ENCODE measurements around the gene WDR62.
"Not testable (repeated sequence)": the region's sequence is repeated elsewhere in the genome, so short reads cannot be mapped to it uniquely, and the experiment has no call there.

The WDR62 gene

DNA sequence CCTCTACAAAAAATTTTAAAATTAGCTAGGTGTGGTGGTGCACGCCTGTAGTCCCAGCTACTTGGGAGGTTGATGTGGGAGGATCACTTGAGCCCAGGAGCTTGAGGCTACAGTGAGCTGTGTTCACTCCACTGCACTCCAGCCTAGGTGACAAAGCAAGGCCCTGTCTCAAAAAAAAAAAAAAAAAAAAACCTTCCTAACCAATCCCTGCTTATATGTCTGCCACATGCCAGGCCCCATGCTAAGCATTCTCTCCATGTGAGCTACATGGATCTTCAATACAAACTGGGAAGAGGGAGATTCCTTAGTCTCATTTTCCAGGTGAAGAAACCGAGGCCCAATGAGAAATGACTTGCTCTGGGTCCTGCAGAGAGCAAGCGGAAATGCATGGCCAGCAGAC is 54.0 kb downstream of the WDR62 start:
- no peak for DNase-seq (ENCODE audit: low read depth, low spot score)

GRCh38 chr19:36110487-36111199 is 55.9 kb downstream of the WDR62 start, which contains the start of gene OVOL3:
Gene OVOL3, plus strand, starts transcription at chr19:36111143. Its CDS starts 60 bp downstream, at chr19:36111203.
- DNase-seq (ENCODE audit: low read depth, low spot score): no peak

- DNase-seq (ENCODE audit: low read depth, low spot score): no peak
Measured at GRCh38 chr19:36111200-36111539, 56.5 kb downstream of the WDR62 start.

GRCh38 chr19:36112678-36113077 is 58.0 kb downstream of the WDR62 start:
- no peak for DNase-seq (ENCODE audit: low read depth, low spot score)

- no peak for DNase-seq (ENCODE audit: low read depth, low spot score)
Measured at GRCh38 chr19:36113425-36113824, 58.7 kb downstream of the WDR62 start.

- DNase-seq (ENCODE audit: low read depth, low spot score): no peak
Measured at GRCh38 chr19:36113894-36114720, 59.4 kb downstream of the WDR62 start.

GRCh38 chr19:36114721-36115452 is 60.2 kb downstream of the WDR62 start, which contains the start of gene POLR2I:
Gene POLR2I, minus strand, starts transcription at chr19:36114875. Its CDS starts 19 bp downstream, at chr19:36114856.
- DNase-seq (ENCODE audit: low read depth, low spot score): peak; percentile 92

GRCh38 chr19:36115453-36116343 is 61.0 kb downstream of the WDR62 start, which contains the start of gene TBCB:
Gene TBCB, plus strand, starts transcription at chr19:36115468. Its CDS starts 93 bp downstream, at chr19:36115561.
- peak; percentile 87 for DNase-seq (ENCODE audit: low read depth, low spot score)

DNA sequence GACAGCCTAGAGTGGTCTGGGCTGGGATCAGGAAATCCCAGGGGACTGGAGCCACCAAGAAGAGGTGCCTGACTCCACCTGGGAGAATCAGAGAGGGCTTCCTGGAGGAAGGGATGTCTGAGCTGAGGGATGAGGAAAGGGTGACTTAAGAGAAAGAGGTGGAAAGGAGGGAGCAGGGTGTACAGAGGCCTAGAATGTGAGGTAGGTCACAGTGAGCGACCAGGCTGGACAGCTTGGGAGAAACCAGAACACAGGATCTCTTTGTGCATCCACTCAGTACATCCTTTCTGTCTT is 61.6 kb downstream of the WDR62 start:
- no peak for DNase-seq (ENCODE audit: low read depth, low spot score)

DNA sequence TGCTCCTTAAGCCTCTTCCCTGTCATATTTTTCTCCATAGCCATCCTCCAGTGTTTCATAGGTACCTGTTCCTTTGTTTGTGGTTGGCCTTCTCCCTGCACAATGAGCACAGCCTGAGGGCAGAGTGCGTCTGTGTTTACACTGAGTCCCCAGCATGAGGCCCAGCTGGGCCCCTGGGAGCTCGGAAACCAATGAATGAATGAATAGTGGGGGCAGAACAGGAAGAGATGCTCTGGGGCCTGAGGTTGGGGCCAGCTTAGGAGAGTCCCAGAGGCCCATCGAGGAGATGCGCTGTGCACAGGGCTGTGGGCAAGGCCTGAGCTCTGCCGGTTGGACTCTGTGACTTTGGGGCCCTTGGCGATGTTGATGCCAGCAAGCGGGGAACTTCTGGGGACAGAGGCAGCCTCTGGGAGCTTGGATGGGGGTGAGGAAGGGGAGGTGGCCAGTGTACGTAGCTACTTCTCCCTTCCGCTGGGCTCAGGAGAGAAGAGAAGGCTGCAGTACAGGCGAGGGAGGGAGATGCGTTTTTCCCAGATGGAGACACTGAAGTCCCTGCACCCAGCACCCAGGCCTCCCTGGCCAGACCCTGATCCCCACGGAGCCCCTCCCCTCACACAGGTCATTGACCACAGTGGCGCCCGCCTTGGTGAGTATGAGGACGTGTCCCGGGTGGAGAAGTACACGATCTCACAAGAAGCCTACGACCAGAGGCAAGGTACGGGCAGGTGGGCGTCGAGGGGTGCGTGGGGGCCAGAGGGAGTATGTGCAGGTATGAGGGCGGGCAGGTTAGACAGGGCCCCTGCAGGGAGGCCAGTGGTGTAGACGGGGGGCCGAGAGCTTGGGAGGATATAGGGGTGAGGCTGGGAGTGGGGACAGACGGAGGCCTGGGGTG is 65.6 kb downstream of the WDR62 start:
- DNase-seq (ENCODE audit: low read depth, low spot score): no peak

DNA sequence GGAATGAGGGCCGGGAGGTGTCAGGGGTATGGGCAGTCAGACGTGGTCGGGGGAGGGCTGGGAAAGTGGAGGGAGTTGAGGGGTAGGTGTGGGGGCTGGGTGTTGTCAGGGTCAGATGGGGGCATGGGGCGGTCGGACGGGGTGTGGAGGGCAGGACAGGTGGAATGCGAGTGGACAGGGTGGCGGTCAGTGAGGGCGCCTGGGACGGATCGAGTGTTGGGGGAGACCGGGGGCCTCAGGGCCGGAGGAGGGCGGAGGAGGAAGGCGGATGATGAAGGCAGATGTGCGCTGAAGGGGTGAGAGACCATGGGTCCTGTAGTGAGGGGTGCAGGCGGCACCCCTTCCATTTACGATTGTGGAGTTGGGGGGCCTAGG is 66.3 kb downstream of the WDR62 start:
- no peak for DNase-seq (ENCODE audit: low read depth, low spot score)

DNA sequence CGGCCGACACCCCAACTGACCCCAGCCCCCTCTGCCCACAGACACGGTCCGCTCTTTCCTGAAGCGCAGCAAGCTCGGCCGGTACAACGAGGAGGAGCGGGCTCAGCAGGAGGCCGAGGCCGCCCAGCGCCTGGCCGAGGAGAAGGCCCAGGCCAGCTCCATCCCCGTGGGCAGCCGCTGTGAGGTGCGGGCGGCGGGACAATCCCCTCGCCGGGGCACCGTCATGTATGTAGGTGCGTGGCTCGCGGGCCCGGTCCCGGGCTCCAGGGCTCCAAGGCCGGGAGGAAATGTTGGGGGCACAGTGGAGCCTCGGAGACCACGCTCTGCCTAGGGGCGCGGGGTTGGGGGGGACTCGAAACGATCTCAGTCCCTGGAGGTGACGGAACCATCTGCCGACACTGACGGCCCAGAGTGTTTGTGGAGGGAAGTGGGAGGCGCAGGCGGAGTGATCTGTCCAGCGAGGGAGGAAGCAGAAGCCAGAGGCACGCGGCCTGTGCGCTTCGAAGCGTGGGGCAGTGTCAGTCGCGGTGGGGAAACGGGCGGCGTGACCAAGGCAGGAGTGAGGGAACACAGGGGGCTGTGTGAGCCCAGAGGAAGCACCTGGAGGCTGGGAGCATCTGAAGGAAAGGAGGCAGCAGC is 66.9 kb downstream of the WDR62 start:
- no peak for DNase-seq (ENCODE audit: low read depth, low spot score)

DNA sequence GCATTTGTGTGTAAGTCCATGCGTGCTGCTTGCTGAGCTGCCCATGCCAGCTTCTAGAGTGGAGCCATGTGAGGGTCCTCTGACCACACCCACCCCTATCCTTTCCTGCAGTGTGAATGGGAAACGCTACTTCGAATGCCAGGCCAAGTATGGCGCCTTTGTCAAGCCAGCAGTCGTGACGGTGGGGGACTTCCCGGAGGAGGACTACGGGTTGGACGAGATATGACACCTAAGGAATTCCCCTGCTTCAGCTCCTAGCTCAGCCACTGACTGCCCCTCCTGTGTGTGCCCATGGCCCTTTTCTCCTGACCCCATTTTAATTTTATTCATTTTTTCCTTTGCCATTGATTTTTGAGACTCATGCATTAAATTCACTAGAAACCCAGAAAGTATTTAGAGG is 70.9 kb downstream of the WDR62 start:
- DNase-seq (ENCODE audit: low read depth, low spot score): no peak

DNA sequence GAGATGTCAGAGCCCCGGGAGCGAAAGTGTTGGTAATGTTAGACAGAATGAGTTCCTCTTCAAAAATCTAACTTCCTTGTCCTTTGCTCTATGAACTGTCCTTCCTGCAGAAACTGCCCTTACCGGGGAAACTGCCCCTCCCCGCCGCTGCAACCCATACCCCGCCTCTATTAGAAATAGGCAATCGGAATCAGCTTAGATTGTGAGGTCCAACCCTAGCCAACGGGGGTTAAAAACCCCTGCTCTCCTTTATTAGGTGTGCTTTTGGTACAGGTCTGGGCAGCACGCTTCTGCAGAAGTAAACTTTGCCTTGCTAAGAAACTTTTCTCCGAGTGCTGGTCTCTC is 73.7 kb downstream of the WDR62 start:
- no peak for DNase-seq (ENCODE audit: low read depth, low spot score)

DNA sequence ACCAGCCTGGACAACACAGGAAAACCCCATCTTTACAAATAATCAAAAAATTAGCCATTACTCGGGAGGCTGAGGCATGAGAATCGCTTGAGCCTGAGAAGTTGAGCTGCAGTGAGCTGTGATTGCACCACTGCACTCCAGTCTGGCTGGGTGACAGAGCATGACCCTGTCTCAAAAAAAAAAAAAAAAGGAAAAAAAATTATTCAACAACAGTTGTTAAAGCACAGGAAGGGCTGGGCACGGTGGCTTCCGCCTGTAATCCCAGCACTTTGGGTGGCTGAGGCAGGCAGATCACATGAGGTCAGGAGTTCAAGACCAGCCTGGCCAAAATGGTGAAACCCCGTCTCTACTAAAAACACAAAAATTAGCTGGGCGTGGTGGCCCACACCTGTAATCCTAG is 76.5 kb downstream of the WDR62 start:
- DNase-seq (ENCODE audit: low read depth, low spot score): not testable (repeated sequence)

- not testable (repeated sequence) for DNase-seq (ENCODE audit: low read depth, low spot score)
Measured at GRCh38 chr19:36134867-36135266, 80.2 kb downstream of the WDR62 start.

DNA sequence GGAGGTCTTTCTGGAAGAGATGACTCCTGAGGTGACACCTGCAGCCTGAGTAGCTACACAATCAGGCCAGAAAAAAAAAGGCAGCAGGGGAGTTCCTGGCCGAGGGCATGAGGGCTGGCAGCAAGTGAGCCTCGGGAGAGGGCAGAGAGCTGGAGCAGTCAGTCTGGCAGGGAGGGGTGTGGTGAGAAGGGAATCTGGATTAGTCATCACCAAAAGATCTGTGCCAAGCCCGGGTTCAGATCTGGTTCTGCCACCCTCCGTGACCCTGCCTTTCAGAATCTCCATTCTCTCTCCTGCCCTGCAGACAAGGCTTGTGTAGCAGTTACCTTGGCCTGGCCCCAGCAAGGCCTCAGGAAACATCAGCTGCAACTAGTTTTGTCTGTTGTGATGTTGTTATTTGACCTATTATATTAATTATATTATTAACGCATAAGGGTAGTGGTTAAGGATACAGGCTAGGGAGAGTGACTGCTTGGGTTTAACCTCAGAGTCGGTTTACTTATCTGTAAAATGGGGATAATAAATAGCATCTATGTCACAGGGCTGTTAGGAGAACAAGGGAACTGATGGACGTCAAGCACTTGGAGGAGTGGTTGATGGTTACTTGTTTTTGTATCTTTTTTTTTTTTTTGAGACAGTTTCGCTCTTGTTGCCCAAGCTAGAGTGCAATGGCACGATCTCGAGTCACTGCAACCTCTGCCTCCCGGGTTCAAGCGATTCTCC is 82.4 kb downstream of the WDR62 start:
- no peak for DNase-seq (ENCODE audit: low read depth, low spot score)

GRCh38 chr19:36139120-36139472 is 84.4 kb downstream of the WDR62 start:
- DNase-seq (ENCODE audit: low read depth, low spot score): no peak

All from activated naive CD8-positive, alpha-beta T cell treated with anti-CD3 and anti-CD28 coated beads, Interleukin-2, amount 50 U/mL, for 16 hours (primary cell).